HG03354 (cell line): ENCODE data around the gene CLMP.
"Not testable (repeated sequence)": the region's sequence is repeated elsewhere in the genome, so short reads cannot be mapped to it uniquely, and the experiment has no call there.

Experiments
- ATAC-seq: cut with Tn5 transposase; IDR thresholded peaks from one replicate; pipeline ENCODE4 v1.9.1; 2021; ENCODE audit warnings: mild to moderate bottlenecking; ENCODE audit not compliant: unreplicated experiment, poor library complexity, severe bottlenecking

The CLMP gene

DNA sequence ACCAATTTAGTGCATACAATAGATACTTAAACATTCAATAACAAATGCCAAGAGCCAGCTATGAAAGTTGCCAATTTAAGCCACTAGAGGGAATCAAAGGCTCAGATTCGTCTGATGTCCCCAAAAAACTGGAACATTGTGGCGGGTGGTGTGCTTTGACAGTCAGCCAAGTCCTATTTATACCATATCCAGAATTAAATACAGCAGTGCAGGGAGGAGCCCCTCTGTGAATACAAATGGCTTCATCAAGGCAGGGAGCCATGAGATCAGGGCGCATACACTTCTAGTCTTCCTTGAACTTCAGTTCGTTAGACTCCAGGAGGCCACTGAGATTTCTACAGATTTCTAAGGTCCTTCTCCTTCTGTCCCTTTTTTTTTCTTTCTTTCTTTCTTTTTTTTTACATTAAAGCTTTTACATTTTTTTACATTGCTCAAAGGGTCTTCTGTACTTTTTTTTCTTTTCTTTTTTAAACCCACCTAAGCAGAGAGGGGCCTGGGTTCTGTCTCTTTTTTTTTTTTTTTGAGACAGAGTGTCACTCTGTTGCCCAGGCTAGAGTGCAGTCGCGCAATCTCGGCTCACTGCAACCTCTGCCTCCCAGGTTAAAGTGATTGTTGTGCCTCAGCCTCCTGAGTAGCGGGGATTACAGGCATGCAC lies 91.6 kb downstream of the CLMP start:
- no peak for ATAC-seq

DNA sequence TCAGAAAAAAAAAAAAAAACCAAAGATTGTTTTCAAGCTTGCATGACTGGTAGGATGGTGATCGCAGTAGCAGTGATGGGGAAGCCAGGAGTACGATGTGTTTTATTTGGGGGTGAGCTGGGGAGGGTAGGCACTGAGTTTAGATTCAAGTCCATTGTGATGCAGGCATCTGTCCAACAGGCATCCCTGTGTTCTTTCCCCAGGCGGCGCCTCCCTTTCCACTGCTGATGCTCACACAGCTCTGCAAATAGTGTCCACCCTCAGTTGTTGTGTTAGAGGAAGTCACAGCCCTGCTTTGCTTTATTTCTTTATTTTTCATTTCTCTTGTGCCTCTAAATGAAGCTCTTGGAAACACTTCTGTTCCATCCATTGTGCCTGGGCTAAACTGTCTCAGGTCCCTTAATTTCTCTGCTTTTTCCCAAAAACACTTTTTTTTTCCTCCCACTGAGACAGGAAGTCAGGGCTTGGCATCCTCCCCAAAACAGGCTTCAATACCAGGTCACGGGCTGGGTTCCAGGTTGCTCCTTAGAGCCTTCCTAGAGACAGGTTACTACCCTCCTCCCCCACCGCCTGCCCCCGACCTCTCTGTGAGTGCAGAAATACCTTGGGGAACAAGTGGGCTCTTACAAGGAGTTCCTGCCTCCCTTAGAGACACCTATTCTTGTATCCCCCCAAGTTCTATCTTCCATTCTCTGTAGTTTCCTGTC lies 94.5 kb downstream of the CLMP start:
- no peak for ATAC-seq

DNA sequence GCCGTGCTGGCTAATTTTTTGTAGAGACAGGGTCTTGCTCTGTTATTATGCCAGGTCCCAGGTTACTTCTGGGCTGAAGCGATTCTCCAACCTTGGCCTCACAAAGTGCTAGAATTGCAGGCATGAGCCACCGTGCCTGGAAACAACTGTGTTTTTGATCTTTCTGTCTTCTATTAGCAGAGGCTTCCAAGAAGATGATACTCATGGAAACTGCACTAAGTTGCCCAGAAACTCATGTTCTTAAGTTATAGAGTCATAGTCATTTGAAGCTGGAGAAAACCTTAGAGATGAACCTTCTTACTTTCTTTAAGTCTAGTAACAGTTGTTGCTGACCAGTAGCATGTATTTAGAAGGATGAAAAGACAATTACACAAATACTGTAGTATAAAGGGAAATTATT lies 96.1 kb downstream of the CLMP start:
- ATAC-seq = no peak

DNA sequence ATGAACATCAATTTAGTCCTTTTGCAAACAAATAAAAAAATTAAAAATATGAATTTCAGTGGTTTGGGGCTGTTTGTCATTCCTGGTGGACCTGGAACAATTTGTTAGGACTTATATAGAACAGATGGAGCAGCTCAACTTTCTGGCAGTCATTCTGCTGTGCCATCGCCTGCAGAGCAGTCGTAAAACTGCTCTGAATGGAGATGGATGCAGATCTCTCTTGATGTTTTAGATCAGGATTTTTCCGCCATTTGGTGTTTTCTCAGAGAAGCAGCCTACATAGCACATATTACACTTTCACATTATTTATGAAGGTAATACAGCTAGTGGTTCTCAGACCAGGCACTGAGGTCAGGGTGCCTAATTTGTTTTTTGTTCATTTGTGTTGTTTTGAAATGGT lies 101.3 kb downstream of the CLMP start:
- ATAC-seq = no peak

DNA sequence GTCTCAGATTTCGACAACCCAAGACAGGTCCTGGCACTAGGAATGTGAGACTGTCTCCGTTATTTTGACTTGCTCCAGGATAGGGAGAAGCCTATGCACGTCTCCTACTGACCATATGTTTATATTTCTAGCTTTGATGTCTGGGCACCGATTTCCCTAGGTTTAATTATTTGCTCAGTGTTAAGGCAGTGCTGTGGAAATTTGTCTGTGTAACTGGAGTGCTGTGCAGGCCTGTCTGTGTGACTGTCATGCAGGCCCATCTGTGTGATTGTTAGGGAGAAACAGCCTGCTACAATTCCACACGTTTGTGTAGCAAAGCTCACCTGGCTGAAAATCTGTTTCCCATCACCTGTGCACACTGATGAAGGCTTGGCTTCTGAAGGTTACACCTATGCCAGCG lies 103.5 kb downstream of the CLMP start:
- ATAC-seq = no peak

DNA sequence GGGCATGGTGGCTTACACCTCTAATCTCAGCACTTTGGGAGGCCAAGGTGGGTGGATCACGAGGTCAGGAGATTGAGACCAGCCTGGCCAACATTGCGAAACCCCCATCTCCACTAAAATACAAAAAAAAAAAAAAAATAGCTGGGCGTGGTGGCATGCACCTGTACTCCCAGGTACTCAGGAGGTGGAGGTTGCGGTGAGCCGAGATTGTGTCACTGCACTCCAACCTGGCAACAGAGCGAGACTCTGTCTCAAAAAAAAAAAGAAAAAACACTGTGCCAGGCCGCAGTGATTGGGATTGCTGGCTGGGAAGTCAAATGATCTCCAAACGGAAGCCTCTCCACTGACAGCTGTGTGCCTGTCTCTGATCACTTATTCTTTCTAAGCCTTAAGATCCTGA lies 104.9 kb downstream of the CLMP start:
- not testable (repeated sequence) for ATAC-seq

DNA sequence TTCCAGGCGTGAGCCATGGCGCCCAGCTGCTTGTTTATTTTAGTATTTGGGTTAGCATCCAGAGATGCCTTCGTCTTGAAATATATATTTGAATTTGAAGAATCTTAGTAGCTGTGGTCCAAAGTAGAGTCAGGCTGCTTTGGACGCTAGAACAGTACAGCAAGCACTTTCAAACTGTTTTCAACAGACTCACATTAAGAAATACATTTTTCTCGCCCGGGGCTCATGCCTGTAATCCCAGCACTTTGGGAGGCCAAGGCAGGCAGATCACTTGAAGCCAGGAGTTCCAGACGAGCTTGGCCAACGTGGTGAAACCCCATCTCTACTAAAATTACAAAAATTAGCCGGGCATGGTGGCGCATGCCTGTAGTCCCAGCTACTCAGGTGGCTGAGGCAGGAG lies 106.2 kb downstream of the CLMP start:
- not testable (repeated sequence) for ATAC-seq

GRCh38 chr11:123087657-123088056 lies 107.4 kb downstream of the CLMP start:
- peak; percentile 93 for ATAC-seq

DNA sequence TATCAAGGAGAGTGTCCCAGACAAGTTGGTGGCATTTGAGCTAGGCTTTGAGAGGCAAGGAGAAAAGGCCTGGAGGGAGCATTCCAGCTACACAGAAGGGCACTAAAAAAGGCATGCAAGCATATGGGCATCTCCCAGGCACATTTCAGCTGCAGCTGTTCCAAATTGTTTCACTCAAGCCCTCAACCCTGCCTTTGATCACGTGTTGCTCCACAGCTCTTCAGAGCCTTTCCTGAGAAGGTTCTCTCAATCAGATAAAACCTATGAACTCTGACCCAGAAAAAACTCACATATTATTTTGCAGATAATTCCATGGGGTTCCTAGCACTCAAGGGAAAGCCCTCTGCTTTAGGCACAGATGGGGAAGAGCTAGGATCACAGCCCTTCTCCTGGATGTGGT lies 108.7 kb downstream of the CLMP start:
- no peak for ATAC-seq

DNA sequence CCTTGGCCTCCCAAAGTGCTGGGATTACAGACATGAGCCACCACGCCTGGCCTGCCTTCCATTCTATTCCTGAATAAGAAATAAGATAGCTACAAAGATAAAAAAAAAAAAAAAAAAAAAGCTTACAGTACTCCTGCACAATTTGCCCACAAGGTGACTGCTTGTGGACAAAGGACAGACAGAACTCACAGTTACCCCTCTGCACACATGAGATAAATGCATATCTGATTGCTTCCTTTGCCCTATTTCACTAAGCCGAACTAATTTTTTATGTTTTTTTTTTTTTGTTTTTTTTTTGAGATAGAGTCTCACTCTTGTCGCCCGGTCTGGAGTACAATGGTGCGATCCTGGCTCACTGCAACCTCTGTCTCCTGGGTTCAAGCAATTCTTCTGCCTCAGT lies 109.6 kb downstream of the CLMP start:
- ATAC-seq = no peak

- no peak for ATAC-seq
Measured at GRCh38 chr11:123084454-123084853, 110.6 kb downstream of the CLMP start.

- ATAC-seq = no peak
Measured at GRCh38 chr11:123083623-123084029, 111.4 kb downstream of the CLMP start.

- ATAC-seq = no peak
Measured at GRCh38 chr11:123082977-123083376, 112.1 kb downstream of the CLMP start.

DNA sequence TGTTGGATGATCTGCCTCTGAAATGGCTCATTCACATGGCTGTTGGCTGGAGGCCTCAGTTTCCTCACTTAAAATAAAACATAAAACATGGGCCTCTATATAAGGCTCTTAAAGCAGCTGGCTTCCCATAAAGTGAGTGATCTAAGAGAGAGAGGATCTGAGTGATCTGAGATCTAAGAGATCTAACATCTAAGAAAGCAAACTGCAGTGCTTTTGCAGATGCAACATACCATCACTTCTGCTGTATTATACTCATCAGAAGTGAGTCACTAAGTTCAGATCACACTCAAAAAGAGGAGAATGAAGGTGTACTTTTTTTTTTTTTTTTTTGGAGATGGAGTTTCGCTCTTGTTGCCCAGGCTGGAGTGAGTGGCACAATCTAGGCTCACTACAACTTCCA lies 115.0 kb downstream of the CLMP start:
- no peak for ATAC-seq

- no peak for ATAC-seq
Measured at GRCh38 chr11:123076484-123076883, 118.6 kb downstream of the CLMP start.

GRCh38 chr11:123073343-123074057 lies 121.5 kb downstream of the CLMP start:
- no peak for ATAC-seq

DNA sequence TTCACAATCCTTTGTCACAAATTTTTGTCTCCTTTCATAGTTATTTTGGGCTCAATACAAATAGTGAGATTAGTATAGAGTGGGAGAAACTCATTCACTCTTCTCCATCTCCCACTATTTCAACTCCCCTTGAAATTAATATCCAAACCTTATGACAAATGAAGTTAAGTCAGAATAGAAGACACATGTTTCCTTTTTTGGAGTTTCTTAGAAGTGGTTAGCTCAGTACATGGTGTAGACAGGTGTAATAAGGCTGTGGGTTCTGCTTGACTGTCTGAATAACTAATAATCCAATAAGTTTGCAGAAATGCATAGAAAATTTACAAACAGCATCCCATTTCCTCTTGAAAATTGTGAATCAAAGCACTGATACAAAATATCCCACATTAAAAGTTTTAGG lies 122.3 kb downstream of the CLMP start:
- ATAC-seq = no peak

DNA sequence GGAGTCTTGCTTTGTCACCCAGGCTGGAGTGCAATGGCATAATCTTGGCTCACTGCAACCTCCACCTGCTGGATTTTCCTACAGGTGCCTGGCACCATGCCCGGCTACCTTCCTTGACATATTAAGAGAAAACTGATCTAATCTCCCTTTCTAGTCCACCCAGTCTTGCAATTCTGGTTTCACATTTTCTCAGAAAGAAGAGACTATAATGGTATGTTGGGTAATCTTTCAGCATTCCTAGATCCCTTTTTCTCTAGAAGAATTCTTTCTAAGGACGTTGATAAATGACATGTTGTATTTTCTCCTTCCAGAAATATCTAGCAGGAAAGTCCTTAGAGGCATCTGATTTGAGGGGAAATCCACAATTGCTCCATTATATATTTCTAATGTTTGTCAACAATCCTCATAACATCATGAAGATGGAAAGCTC lies 122.7 kb downstream of the CLMP start:
- no peak for ATAC-seq

GRCh38 chr11:123069908-123070821 lies 124.9 kb downstream of the CLMP start:
- ATAC-seq = peak; percentile 71

DNA sequence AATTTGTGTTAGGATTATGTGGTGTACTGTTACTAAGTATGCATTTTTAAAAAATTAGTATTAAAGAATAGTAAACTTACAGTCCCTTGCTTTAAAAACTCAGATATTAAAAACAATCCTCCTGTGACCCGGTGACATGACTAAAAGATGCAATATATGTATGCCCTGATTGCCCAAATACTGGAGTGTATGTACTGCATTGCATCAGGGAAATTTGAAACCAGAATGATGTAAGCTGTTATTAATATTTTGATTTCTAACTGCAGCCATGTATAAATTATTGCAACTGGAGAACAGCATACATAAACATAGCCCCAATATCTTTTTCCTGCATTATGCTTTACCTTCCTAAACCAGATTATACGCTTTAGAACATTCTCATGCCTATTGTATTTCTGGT lies 129.4 kb downstream of the CLMP start:
- ATAC-seq = no peak
